ENCODE data around the gene EPX.

DNA sequence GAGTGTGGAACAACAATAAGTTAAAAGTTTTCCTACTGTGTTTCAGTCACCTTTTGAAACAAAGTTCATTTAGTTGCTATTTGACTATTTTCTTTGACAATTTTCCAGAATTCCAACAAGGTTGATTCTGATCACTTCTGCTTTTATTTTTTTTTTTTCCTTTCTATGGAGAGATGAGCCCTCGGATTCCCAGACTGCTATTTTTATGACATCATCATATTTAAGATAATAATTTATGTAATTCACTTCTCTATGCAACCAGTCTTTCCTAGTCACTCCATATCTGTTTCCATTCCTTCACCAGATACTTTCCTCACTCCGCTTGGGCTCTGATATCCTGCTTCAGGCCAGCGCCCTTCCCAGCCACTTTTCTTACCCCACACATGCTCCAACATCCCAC is 17.7 kb upstream of the EPX start:
- TF ChIP-seq, protein P1, sequence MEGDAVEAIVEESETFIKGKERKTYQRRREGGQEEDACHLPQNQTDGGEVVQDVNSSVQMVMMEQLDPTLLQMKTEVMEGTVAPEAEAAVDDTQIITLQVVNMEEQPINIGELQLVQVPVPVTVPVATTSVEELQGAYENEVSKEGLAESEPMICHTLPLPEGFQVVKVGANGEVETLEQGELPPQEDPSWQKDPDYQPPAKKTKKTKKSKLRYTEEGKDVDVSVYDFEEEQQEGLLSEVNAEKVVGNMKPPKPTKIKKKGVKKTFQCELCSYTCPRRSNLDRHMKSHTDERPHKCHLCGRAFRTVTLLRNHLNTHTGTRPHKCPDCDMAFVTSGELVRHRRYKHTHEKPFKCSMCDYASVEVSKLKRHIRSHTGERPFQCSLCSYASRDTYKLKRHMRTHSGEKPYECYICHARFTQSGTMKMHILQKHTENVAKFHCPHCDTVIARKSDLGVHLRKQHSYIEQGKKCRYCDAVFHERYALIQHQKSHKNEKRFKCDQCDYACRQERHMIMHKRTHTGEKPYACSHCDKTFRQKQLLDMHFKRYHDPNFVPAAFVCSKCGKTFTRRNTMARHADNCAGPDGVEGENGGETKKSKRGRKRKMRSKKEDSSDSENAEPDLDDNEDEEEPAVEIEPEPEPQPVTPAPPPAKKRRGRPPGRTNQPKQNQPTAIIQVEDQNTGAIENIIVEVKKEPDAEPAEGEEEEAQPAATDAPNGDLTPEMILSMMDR (IDR thresholded peaks at IDR 0.05): no peak
- TF ChIP-seq POLR2A (IDR thresholded peaks at IDR 0.05): no peak

Measured in gastroesophageal sphincter (tissue), 3 donors.